IPS-18c (cell line): ENCODE results near the gene CHL1.

ENCODE experiments used
- H3K4me3 ChIP-seq: 2 replicates; pipeline ENCODE4 v1.7.0; 2013; ENCODE audit warnings: low read depth, mild to moderate bottlenecking, low read length, moderate library complexity; ENCODE audit not compliant: insufficient read depth
- H3K9me3 ChIP-seq: one replicate; pipeline ENCODE4 v1.6.1; 2013; ENCODE audit warnings: mild to moderate bottlenecking, low read length, moderate library complexity; ENCODE audit not compliant: control insufficient read depth, insufficient read depth

CHL1 gene

GRCh38 chr3:210669-211068 is 14.1 kb downstream of the CHL1 start:
- H3K4me3 ChIP-seq, result no peak overlapping the region
- no peaks in the 10 kb centered on the region for H3K9me3 ChIP-seq

- Histone ChIP-seq H3K9me3 (no peaks in the 10 kb centered on the region), H3K4me3 (no peak overlapping the region)
Observed at GRCh38 chr3:212432-212831, 15.9 kb downstream of the CHL1 start.

GRCh38 chr3:217099-217813 is 20.7 kb downstream of the CHL1 start:
- H3K4me3 ChIP-seq, result no peak overlapping the region
- H3K9me3 ChIP-seq, result no peaks in the 10 kb centered on the region

DNA sequence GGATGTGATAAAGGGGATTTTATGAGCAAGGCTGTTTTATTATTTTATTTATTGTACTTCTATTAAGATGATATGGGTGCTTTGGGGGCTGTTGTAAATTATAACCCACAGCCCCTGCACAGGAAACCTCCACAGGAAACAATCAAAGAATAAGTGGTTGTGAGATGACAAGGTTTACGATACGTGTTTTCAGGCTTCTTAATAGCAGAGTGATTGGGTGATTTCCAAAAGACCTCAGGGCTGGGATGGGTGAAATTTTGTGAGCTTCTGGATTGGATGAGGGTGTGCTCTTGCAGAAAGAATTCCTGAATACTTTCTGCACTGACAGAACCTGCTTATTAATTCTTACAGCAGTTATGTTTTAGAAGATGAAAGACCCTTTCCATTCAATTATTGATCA is 21.4 kb downstream of the CHL1 start:
- Histone ChIP-seq H3K9me3 (no peaks in the 10 kb centered on the region), H3K4me3 (no peak overlapping the region)

DNA sequence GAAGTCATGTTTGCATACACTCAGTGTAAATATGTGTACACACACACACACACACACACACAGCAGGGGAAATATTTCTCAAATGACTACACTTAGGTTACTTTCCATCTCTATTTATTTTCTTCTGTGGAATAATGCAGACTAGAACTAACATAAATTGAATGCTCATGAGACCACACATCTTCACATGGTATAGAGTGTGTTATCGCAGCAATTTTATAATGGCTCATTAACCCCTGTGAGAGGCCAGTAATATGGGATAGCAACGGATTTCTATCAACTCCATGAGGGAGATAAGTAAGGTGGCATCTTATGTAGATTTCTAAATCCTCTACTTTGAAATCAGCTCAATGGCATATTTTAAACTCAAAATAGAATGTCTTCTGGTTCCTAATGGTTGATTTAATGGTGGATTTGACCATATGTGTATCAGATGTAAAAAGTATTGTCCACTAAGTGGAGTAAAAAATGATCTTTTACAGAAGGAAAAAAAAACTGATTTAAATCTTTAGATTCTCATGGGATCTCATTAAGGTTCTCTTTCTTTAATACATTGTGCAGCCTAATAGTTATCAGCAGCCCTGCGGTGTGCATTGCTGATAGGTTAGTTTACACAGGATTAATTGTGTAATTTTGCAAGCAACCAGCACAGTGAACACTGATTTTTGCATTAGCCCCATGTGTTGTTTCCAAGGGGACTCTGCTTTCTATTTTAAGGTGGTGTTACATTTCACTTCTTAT is 32.0 kb downstream of the CHL1 start:
- H3K4me3 ChIP-seq, result no peak overlapping the region
- H3K9me3 ChIP-seq, result peaks cover 4% of the 10 kb centered on the region

DNA sequence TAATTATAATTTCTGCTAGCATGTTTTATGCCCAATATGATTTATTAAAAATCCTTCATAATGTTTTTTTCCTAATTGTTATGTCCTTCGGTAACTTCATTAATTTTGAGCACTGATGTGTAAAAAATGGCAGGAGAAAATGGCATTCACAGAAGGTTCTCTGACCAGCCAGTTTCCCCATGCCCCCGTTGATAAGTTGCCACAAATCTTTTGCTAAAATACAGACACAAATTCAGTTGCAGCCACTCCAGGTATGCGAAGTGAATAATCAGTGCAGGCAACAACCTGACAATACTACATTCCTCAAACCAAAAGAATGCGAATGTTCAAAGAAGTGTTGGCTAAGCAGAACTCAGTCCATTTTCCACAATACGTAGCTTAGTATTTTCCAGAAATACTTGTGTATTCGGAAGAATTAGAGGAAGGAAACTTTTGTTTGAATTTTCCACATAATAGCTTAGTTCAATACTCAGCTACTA is 32.7 kb downstream of the CHL1 start:
- peaks cover 2% of the 10 kb centered on the region for H3K9me3 ChIP-seq
- H3K4me3 ChIP-seq, result no peak overlapping the region

DNA sequence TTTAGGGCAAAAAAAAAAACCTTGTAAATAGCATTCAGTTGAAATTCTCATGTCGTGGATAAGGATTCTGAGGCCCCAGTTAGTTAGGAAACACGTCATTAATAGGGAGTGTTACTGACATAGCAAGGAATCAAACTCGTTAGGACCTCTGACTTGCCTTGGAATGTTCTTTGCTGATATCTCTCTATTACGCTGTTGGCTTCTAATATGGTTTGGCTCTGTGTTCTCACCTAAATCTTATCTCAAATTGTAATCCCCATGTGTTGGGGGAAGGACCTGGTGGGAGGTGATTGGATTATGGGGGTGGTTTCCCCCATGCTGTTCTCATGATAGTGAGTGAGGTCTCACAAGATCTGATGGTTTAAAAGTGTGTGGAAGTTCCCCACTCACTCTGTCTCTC is 40.3 kb downstream of the CHL1 start:
- Histone ChIP-seq H3K4me3 (no peak overlapping the region), H3K9me3 (no peaks in the 10 kb centered on the region)

- Histone ChIP-seq H3K9me3 (no peaks in the 10 kb centered on the region), H3K4me3 (no peak overlapping the region)
Observed at GRCh38 chr3:242602-243355, 46.2 kb downstream of the CHL1 start.

GRCh38 chr3:243356-243725 is 46.8 kb downstream of the CHL1 start:
- no peak overlapping the region for H3K4me3 ChIP-seq

GRCh38 chr3:244041-244440 is 47.5 kb downstream of the CHL1 start:
- H3K4me3 ChIP-seq, result no peak overlapping the region
- no peaks in the 10 kb centered on the region for H3K9me3 ChIP-seq

More at GRCh38 chr3:243356-243725, 46.8 kb downstream of the CHL1 start:
- H3K9me3 ChIP-seq, result no peaks in the 10 kb centered on the region

- Histone ChIP-seq H3K4me3 (no peak overlapping the region), H3K9me3 (no peaks in the 10 kb centered on the region)
Observed at GRCh38 chr3:247916-248315, 51.4 kb downstream of the CHL1 start.

GRCh38 chr3:248864-249520 is 52.4 kb downstream of the CHL1 start:
- Histone ChIP-seq H3K9me3 (no peaks in the 10 kb centered on the region), H3K4me3 (no peak overlapping the region)

GRCh38 chr3:249587-250262 is 53.2 kb downstream of the CHL1 start:
- H3K4me3 ChIP-seq, result no peak overlapping the region
- H3K9me3 ChIP-seq, result no peaks in the 10 kb centered on the region

DNA sequence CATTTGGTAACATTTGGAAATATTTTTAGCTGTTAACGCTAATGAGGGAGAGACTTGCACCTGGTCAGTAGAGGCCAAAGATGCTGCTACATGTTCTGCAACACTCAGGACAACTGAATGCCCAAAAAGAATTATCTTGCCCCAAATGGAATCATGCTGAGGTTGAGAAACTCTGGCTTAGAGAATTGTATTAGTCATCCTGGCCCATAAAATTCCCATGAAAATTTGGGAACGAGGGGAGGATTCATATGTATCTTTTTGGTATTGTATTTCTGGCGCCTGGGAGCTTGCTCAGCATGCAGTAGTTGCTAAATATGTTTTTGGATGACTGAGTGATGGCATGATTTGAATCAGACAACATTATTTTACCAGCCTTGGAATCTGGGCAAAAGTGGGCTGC is 59.9 kb downstream of the CHL1 start:
- Histone ChIP-seq H3K9me3 (no peaks in the 10 kb centered on the region), H3K4me3 (no peak overlapping the region)

GRCh38 chr3:257826-258225 is 61.3 kb downstream of the CHL1 start:
- H3K4me3 ChIP-seq, result no peak overlapping the region
- no peaks in the 10 kb centered on the region for H3K9me3 ChIP-seq

DNA sequence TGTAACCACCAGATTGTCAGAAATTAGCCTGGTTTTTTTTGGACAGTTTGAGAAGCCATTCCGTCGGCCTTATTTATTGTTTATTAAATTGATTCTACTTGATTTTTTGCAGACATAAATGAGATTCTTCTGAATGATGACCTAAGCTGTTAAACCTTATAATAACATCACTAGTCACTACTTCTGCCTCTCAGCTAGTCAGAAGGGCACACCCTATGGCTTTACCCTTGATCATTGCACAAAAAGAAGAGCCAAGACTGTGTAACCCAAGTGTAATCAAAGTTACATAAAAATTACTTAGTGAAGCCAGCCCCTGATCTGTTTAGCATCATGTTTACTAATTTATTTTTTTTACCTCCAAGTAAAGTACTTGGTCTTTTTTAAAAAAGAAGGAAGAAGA is 64.3 kb downstream of the CHL1 start:
- Histone ChIP-seq H3K4me3 (no peak overlapping the region), H3K9me3 (no peaks in the 10 kb centered on the region)

- no peak overlapping the region for H3K4me3 ChIP-seq
- no peaks in the 10 kb centered on the region for H3K9me3 ChIP-seq
Observed at GRCh38 chr3:263393-263792, 66.8 kb downstream of the CHL1 start.
